Mesenteric fat pad (tissue), 1 donor: ENCODE data around the gene TUBGCP2. TPM values are rescaled to one million over a fixed set of nuclear protein-coding genes. Genes with fewer than 3 reads are reported as not detected.
A peak's percentile ranks its signal among the peaks of the same experiment; 100 is the strongest.
"Not testable (repeated sequence)": the region's sequence is repeated elsewhere in the genome, so short reads cannot be mapped to it uniquely, and the experiment has no call there.

Experiments
- DNase-seq: peaks from one replicate; pipeline ENCODE4 v3.0.0-alpha.2; 2020; ENCODE audit warnings: low spot score
- total RNA-seq: library from RNA; stranded (reverse); fragmentation: NEBNext Ultra II Directional; extraction: Animal tissue kit (Norgen Biotek cat#: 25700); gene quantifications from one replicate; pipeline ENCODE4 v1.2.1, GENCODE V29; 2021
- donor health status: DM: yes; HTN: yes; CAD: no.

The TUBGCP2 gene
- total RNA-seq, 1 donor from 2014 or later = 46.3 TPM

GRCh38 chr10:133270204-133270603, 38.5 kb downstream of the TUBGCP2 start:
- DNase-seq = no peak

GRCh38 chr10:133269367-133269766, 39.3 kb downstream of the TUBGCP2 start:
- DNase-seq = no peak

- DNase-seq = no peak
Observed at GRCh38 chr10:133268532-133268931, 40.1 kb downstream of the TUBGCP2 start.

DNA sequence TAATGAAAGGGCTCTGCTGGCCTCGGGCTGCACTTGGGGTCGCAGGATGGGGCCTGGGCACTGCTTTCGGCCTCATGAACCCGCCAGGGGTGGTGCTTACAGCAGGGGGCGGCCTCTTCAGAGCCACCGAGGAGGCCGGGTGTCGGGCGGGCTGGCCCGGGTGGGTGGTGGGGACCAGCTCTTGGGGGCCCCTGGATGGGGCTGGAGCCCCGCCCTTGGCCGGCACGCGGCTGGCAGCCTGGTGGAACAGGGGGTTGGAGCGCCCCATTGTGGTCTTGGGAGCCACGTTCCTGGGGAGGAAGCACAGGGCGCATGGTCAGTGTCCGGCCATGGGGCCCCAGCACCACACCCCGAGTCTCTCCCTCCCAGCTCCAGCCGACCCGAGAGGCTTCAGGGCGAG, 40.8 kb downstream of the TUBGCP2 start:
- DNase-seq = no peak

GRCh38 chr10:133267293-133267692, 41.4 kb downstream of the TUBGCP2 start:
- DNase-seq = no peak

DNA sequence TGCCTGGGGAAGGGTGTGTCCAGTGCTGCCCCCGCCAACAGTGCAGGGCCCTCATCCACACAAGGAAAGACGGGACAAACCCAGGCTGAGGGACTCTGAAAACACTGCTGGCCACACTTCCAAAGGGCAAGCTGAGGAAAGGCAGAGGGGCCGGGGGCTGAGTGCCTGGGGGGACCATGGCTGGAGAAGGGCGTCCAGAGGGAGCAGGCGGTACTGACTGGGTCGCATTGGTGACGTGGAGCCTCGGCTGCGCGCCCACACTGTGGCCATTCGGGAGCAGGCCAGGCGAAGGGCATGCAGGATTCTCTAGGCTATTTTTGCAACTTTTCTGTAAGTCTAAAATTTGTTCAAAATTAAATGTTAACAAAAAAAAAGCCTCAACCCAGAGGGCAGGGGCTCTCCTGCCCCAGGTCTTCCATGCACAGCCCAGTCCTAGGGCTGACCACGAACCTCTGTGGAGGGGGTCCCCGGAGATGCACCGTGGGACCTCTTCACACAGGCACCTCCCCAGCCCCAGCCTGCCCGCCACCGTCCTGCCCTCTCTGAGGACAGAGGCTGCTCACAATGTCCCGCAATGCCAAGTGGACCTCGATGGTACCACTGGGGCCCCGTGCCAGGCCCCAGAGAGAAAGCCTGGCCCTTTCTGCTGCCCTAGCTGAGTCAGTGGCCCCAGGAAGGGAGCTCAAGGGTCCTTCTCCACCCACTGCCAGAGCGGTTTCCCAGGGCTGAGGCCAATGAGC, 42.4 kb downstream of the TUBGCP2 start:
- no peak for DNase-seq

DNA sequence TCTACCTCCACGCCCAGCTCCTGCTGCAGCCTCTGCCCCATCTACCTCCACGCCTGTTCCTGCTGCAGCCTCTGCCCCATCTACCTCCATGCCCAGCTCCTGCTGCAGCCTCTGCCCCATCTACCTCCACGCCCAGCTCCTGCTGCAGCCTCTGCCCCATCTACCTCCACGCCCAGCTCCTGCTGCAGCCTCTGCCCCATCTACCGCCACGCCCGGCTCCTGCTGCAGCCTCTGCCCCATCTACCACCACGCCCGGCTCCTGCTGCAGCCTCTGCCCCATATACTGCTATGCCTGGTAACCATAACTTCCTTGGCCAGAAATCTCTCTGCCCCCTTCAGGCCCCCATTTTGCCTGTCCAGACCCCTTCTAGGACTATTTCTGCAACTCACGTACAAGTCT, 43.6 kb downstream of the TUBGCP2 start:
- DNase-seq = not testable (repeated sequence)

GRCh38 chr10:133264461-133264860, 44.2 kb downstream of the TUBGCP2 start:
- DNase-seq = no peak

- no peak for DNase-seq
Observed at GRCh38 chr10:133263674-133264073, 45.0 kb downstream of the TUBGCP2 start.

DNA sequence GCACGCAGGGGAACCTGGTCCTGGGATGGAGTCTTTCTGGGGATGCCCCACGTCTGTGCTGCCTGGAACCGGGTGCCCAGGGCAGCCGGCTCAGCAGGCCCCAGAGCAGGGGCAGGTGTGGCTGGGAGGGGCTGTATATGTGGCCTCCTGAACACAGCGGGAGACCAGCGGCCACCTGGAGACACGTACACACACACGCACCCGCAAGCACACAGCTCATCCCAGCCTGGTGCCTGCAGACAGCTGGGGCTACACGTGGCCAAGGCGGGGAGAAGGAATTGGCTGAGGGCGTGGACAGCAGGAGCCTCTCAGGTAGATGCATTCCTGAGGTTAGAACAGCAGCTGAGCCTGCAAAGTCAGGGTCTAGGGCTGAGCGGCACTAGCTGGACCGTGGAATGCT, 46.0 kb downstream of the TUBGCP2 start:
- DNase-seq = no peak

GRCh38 chr10:133261726-133262325, 46.8 kb downstream of the TUBGCP2 start:
- peak; percentile 96 for DNase-seq

DNA sequence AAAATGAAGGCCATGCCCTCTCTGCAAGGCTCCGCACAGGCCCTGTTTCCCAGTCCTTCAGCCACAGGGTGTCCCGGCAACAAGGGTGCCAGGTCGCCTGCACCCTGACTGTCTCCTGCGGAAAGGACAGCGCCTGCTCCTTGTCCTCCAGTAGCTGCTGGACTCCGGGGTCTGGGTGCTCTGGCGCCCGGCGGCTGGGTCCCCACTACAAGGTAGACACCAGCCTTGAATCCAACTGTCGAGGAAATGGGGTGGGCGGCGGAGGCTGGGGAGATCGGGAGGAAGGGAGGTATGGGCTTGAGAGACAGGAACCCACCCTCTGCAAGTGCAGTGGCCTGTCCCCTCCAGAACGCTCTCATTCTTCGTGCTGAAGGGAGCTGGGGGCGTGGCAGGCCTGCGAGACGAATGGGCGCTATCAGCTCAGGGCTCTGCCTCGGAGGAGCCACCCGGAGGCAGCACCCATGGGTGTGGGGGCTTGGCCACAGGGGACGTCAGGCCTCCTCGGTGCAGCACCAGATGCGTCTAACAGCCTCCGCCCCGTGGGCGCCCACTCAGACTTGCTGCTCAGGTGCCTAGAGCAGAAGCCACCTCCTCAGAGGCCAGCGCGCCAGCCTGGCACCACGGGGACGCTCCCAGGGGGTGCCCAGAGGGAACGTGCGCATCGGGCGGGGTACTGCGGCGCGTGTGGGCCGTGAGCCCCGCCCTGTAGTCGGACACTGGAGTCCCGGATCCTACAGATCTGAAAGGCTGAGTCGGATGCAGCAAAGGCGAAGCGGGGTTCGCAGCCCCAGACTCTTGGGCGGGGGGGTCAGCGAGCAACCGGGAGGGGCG, 47.6 kb downstream of the TUBGCP2 start:
- no peak for DNase-seq

DNA sequence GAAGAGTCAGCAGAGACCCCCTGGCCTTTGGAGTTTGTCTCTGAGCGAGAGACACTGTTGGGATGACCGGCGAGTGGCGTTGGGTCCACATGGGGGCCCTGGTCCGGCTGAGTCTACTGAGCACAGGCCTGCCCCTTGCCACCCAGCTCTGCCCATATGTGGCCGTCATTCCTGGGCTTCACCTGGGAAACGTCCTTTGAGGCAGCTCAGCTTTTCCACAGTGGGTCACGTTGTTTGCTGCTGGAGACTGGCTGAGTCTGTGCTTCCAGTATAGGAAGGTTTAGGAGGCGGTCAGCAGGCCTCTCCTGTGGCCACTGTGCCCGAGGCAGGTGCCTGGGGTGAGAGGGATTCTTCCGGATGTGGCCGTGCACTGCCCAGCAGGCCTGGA, 49.1 kb downstream of the TUBGCP2 start:
- DNase-seq = no peak

DNA sequence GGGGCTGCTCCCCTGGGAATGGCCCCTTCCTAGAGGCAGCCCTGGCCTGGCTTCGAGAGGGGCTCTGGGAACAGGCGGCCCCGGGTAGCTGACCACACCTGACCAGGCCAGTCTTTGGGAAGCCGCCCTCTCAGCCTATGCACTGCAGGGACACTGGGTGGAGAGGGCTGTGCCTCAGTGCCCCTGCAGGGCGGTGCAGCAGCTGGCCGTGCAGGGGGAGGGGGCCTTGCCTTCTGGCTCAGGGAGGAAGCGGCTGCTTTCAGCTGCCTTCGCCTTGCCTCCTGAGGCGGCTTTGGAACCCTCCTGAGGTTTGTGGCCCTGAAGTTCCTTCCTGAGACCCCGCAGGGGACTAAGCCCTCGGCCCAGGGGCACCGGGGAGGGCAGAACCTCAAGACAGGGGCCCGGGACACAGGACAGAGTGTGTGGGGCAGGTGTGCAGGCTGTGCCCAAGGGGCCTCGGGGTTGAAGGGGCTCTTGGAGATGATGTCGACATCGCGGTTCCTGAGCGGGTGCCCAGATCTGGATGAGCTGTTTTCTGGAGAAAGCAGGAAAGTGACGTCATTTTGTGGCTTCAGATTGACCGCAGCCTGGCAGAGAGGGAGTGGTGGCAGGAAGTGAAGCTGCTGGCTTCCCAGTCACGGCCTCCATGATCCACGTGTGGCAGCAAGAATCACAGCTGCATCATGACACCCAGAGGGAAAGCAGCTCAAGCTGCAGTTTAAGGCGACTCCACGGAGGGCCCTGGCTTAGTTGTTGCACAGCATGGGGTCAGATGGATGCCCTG, 49.7 kb downstream of the TUBGCP2 start:
- DNase-seq = no peak

GRCh38 chr10:133258066-133258817, 50.4 kb downstream of the TUBGCP2 start:
- no peak for DNase-seq

- DNase-seq = no peak
Observed at GRCh38 chr10:133257489-133258065, 51.1 kb downstream of the TUBGCP2 start.

- no peak for DNase-seq
Observed at GRCh38 chr10:133255323-133255722, 53.3 kb downstream of the TUBGCP2 start.

GRCh38 chr10:133254421-133255120, 54.1 kb downstream of the TUBGCP2 start:
- DNase-seq = no peak

DNA sequence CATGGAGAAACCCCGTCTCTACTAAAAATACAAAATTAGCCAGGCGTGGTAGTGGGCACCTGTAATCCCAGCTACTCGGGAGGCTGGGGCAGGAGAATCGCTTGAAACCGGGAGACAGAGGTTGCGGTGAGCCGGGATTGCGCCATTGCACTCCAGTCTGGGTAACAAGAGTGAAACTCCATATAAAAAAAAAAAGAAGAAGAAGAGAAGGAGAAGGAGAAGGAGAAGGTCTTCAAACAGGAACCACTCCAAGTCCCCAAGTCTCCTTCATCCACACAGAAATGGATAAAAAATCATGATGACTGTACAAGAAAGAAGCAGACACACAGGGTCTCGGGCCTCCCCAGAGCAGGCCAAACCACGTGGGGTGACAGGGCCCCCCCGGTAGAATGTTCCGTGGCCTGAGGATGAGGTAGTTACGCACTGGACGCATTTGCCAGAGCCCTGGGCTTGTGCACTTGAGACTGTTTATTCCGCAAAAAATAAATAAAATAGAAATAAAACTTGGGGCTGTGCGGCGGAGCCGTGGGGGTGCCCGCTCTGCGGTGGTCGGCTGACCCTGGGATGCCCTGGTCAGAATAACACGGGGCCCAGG, 55.2 kb downstream of the TUBGCP2 start:
- no peak for DNase-seq
